LoVo (cell line): ENCODE measurements around the gene DFFA.
"Not testable (repeated sequence)": the region's sequence is repeated elsewhere in the genome, so short reads cannot be mapped to it uniquely, and the experiment has no call there.

Experiments
- DNase-seq: peaks from one replicate; pipeline ENCODE4 v3.0.0-alpha.2; 2016; ENCODE audit warnings: low spot score

The DFFA gene

DNA sequence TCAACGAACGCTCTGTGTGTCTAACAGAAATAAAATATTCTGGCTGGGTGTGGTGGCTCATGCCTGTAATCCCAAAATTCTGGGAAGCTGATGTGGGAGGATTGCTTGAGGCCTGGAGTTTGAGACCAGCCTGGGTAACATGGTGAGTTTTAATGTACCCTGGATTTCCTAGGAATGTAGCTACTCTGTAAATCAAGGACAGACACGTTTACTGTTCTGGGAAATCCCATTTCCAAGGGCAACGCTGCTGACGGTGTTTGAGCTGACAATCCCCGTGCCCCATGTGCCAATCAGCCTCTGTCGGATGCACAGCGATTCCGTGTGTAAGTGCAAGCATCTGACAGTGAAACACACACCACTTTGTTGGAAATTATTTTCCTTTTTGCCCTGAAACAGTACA lies 14.5 kb downstream of the DFFA start:
- no peak for DNase-seq

DNA sequence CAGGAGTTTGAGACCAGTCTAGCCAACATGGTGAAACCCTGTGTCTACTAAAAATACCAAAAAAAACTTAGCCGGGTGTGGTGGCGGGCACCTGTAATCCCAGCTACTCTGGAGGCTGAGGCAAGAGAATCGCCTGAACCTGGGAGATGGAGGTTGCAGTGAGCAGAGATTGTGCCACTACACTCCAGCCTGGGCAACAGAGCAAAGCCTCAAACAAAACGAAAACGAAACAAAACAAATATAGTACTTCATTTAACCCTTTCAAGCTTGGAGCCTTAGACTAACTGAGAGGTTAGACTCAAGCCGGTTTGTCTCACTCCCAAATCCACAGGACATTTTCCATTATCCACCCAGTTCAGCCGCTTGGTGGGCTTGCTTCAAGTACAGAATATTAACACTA lies 14.9 kb downstream of the DFFA start:
- DNase-seq: not testable (repeated sequence)

DNA sequence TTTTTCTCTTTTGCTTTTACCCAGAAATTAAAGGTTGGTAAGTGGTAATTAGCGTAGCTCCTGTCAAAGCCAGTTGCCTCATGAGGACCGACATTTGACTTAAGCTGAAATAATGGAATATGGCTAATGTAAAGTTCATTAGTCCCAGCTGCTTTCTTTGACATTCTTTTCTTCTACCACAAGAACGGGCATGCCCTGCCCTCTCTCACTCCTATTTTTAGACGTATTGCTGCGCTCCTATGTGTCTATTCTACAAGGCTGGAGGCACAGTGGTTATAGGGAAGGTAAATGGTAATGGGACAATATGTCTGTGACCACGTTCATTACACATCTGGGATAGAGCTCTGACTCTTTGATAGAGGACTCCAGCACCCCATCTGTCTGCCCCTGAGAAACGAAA lies 15.7 kb downstream of the DFFA start:
- no peak for DNase-seq

DNA sequence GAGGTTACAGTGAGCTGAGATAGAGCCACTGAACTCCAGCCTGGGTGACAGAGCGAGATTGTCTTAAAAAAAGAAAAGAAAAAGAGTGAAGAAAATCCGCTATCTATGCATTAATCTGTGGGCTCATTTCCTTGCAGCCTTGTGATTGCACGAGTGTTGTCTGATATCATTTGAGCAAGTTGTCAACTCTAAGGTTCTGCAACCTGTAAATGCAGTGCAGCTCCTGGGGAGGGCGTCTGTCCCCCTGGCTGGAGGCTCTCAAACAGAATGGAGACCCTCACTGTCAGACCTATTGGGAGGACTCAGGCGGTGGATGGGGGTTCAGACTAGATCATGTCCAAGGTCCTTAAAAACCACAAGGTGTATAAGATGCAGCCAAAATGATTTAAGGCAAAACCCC lies 16.3 kb downstream of the DFFA start:
- DNase-seq: no peak

DNA sequence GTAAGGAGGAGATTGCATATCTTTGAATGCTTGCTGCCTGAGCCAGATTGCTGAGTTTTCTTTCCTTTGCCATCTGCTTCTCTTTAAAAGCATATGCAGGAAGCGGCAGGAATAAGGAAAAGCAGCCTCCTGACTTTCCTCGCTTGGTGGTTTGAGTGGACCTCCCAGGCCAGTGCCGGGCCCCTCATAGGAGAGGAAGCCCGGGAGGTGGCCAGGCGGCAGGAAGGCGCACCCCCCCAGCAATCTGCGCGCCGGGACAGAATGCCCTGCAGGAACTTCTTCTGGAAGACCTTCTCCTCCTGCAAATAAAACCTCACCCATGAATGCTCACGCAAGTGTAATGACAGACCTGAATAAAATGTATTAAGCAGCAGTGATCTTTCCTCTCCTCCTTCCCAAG lies 21.0 kb downstream of the DFFA start:
- DNase-seq: no peak

DNA sequence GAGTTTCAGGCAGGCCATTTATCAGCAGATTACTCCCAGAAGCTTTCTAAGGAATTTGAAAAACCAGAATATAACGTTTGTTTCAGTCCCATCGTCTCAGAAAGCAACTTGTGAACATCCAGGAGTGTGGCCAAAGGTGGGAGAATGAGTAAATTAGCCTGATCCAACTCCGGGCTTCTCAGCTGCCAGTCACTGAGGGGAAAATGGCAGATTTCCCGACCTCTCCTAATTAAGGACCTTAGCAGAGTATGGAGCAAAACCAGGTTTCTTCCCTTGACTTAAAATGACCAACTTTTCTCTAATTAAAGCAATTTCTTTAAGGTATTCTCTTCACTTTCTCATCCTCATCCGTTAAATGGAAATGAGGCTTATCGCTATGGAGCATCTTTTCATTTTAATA lies 21.5 kb downstream of the DFFA start:
- no peak for DNase-seq

DNA sequence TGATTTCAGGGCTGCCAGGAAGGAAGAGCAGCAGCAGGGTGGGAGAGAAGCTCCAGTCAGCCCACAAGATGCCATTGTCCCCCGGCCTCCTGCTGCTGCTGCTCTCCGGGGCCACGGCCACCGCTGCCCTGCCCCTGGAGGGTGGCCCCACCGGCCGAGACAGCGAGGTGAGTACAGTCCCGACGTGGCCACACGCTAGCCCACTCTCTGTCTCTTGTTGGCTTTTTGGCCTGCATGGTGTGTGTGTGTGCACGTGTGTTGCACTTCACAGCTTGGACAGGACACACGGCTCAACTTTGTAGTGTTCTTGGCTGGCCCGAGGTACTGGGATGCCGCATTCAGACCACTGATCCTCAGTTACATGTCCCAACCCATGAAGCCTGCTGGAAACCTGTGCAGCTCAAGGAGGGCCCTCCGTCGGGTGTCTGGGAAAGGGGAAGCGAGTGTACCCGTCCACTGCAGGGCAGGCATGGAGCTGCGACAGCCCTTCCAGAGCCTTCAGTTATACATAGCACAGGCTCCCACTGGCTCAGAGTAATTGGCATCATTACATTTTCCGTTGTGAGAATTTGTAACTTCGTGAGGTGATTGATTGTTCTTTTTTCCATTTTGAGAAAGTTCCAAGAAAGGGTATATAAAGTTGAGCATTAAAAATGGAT lies 22.0 kb downstream of the DFFA start:
- no peak for DNase-seq

DNA sequence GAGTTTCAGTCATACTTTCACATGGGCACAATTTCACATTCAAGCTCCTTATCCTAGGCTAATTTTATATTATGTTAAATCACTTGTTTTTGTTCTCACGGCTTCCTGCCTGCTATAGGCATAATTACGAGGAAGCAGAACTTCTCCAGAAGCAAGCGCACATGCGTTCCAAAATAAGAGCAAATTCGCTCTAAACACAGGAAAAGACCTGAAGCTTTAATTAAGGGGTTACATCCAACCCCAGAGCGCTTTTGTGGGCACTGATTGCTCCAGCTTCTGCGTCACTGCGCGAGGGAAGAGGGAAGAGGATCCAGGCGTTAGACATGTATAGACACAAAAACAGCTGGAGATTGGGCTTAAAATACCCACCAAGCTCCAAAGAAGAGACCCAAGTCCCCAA lies 22.6 kb downstream of the DFFA start, which contains the start of gene CORT:
Gene CORT, plus strand, starts transcription at position 281 of the 400 bp plus-strand sequence. CDS start 193 bp downstream, outside the sequence.
- DNase-seq: no peak

DNA sequence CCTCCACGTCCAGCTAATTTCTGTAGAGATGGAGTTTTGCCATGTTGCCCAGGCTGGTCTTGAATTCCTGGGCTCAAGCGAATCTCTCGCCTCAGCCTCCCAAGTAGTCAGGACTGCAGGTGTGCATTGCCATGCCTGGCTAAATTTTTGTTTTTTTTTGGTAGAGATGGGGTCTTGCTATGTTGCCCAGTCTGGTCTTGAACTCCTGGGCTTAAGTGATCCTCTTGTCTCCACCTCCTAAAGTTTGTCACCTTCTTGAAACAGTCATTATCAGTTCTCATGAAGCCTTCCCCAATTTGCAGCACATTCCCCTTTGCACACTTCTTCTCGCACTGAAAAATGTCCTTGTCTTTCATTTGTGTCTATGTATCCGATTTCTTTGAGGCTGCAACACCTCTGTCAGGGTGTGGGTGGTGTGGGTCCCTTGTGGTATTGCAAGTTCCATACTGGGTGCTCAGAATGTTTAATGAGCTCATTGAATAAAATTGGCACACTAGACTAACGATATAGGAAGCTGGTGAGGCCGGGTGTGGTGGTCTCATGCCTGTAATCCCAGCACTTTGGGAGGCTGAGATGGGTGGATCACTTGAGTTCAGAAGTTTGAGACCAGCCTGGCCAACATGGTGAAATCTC lies 25.4 kb downstream of the DFFA start:
- DNase-seq: no peak

DNA sequence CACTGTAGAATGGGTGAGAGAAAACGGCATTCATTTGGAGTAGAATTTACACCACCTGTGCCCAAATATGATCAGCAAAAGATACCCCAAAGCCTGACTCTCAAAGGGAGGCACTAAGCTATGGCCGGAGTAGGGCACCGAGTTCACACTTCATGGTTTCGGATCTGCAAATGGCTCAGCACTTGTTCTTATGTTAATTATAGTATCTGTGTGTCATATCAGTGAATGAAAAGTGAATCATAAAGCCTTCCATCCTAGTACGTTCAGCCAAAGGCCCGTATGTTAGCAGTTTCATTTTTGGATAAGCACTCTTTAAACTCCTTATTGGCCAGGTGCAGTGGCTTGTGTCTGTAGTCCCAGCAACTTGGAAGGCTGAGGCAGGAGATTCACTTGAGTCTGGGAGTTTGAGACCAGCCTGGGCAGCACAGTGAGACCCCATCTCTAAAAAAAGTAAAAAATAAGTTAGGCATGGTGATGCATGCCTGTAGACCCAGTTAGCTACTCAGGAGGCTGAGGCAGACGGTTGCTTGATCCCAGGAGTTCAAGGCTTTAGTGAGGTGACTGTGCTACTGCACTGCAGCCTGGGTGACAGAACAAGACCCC lies 27.4 kb downstream of the DFFA start:
- no peak for DNase-seq

DNA sequence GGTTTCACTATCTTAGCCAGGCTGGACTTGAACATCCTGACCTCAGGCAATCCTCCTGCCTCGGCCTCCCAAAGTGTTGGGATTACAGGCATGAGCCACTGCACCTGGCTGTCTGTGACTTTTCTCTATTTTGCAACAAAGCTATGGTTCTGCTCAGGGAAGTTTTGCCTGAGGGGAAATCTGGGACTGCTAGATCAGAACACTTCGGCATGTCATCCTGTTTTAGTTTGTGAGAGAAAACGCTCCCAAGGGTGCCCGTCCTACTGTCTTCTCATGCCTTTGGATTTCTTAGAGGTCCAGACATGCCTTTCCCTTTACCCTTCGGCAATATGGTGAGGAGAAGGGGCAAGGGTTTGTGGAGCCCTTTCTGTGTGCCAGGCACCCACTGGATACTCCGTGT lies 28.1 kb downstream of the DFFA start:
- DNase-seq: no peak

DNA sequence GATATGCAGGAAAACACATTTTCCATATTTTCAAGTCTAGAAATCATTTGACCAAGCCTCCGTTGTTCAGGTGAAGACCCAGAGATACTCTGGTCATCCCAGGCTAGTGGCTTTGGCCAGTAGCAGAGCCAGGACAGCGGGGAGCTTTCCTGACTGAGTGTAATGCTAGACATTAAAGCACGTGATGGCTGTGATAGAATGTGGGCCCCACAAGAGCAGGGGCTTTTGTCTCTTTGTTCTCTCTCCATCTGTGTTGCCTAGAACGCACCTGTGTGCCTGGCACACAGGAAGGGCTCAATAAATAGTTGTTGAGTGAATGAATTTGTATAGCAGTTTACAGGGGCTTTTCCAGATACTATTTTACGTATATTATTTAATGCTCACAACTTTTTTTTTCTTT lies 31.5 kb downstream of the DFFA start:
- DNase-seq: no peak

DNA sequence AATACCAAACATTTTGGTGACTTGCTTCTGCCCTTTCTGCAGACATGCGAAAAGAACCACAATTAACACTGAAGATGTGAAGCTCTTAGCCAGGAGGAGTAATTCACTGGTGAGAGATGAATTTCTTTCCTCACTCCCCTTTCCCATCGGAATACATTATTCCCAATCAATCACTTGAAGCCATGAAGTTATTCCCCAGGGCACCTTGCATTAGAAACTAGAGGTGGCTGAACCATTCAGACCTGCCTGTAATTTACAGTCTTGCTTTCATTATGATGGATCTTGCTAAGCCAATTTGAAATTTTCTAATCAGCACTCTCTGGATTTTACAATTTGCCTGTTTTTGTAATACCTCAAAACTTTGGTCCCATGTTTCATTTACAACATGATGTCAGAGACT lies 32.0 kb downstream of the DFFA start:
- DNase-seq: no peak

DNA sequence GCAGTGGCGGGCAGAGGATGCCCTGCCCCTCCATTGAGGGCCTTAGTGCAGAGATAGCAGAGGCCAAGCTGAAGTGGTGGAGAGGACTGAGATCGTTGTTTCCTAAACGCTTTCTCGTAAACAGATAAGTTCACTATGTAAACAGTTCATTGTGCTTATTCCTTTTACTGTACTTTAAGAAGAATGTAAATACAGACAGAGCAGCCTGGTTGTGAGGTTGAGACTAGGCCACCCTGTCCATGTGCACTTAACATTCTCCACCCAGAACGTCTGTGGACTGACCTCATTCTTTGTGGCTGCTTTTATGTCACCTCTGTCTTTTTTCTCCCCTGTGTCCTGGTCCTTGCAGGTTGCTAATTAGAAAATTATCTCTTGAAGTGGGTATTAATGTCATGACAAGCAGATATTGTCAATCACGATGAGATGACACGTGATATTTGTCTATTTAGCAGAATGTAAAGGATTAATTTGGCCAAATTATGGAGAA lies 33.6 kb downstream of the DFFA start:
- no peak for DNase-seq

DNA sequence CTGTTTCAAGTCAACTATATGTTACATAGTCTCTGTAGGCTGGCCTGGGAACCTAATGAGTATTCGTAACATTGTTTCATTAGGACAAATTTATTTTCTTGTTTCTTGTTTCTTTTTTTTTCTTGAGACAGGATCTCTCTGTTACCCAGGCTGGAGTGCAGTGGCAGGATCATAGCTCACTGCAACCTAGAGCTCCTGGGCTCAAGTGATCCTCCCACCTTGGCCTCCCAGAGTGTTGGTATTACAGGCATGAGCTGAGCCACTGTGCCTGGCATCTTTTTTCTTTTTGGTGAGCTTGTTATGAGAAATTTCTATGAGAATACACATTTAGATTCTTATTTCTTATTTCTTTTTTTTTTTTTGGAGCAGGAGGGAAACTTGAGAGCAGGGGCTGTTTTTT lies 35.3 kb downstream of the DFFA start:
- no peak for DNase-seq

DNA sequence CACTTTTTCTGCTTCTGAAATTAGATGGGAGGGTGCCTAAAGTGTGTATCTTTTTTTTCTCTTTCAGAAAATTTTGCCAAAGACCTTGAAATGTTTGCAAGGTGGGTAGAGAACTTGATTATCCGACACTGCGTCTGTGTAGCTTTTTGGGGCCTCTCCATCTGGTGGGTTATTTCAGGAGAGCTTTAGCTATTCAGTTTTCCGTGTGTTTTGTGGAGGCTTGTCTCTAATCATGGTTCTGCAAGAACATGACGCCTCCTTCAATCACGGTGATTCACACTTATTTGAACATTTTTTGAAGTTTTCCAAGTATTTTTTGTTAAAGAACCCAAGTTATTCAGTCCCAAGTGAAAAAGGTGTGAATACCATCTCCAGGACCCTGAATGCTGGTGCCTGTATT lies 37.7 kb downstream of the DFFA start:
- no peak for DNase-seq

DNA sequence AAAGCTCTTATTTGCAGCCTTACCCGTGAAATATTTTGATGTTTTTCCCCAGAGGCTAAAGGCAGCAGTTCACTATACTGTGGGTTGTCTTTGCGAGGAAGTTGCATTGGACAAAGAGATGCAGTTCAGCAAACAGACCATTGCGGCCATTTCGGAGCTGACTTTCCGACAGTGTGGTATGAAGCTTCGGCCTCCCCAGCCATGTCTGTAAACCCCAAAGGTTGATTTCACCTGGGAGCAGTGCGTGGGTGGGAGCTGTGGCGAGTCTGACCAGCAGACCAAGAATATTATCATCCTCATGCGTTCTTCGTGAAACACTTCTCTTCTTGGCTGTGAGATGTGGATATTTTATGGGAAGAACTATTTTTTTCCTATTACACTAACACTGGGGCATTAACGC lies 38.5 kb downstream of the DFFA start:
- DNase-seq: no peak

DNA sequence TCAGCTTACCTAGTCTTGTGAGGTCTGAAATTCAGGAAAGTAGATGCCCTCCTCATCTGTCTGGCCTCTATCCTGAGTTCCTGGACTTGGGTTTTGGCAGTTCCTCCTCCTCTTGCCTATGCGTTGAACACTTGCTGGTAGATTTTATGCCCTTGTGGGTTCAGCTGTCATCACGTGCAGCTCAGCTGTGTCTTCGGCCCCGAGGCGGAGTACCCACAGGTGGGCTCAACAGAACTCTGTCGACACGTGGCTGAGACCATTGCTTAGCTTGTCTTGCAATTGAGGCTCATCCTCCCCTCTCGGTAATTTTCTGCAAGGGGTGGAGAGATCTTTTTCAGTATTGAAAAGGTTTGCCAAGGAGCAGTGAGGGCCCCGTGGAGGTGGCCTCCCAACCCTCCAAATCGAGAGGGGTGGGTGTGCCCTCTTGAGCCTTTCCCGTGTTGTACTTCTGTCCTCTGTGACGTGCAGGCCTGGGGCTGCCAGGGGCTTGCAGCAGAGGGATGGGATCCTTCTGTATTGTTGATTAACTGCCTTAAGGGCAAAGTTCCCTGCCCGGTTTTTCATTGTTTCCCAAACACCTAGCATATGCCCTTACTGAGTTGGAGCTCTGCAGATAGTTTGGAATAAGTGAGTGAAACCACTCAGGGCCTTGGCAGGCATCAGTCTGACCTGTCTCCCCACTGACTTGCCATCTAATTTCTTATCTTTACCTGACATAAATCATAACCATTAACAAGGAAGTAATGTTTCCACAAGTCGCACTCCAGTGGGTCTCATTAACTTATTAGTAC lies 39.2 kb downstream of the DFFA start:
- DNase-seq: no peak

DNA sequence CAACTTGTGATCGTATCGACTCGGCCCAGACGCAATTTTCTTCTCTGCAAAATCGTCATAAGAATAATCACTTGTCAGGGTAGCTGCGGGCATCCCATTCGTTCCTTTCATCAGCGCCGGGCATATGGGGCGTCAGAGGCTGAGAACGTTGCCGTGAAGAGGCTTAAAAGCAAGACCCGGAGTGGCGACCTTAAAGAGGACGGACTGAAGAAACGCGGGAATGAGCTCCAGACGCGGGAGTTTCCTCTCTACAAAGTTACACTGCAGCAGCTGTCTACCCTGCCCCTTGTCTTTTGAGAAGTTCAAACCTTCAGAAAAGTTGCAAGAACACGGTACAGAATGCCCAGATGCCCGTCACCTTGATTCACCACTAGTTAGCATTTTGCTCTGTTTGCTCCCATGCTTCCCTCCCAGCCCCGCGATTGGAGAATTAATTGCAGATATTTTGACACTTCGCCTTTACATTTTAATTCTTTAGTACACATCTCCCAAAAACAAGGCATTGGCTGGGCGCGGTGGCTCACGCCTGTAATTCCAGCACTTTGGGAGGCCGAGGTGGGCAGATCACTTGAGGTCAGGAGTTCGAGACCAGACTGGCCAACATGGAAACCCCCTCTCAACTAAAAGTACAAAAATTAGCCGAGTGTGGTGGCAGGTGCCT lies 41.1 kb downstream of the DFFA start:
- peak; percentile 2 for DNase-seq

DNA sequence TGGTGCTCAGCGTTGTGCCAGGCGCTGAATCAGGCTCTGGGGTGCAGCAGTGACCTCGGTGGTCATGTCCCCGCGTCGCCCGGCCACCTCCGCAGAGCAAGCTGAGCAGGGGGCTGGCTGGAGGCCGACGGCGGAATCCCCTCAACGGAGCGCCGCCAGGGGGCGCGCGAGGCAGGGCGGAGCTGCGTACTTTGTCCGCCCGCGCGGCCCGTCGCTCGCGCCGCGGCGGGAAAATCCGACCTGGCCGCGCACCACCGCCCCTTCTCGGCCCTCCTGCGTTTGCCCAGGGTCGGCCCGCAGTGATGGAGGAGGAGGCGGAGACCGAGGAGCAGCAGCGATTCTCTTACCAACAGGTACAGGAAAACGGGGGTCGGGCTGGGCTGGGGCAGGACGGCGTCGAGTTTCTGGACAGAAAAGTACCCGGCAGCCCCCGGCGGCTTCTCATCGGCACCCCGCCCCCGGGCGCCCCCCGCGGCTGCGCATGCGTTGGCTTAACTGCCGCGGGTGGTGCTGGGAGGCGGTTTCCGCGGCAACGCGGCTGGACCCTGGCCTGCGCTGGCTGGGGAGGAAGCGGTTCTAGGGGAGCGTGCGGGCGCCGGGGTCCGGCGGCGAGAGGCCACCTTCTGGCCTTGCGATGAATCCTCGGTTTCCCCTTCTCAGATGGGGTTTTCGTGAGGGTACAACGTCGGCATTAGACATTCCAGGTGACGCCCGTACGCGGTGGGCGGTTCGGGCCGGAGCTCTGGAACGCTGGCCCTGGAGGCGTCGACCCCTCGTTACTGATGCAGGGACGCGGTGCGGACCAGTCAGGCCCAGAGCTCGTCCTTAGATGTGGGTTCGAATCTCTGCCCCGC lies 41.9 kb downstream of the DFFA start, which contains the start of gene CENPS:
Gene CENPS, plus strand, starts transcription at position 218 of the 854 bp plus-strand sequence. Its CDS starts 85 bp downstream, at position 303.
- DNase-seq: peak; percentile 92

DNA sequence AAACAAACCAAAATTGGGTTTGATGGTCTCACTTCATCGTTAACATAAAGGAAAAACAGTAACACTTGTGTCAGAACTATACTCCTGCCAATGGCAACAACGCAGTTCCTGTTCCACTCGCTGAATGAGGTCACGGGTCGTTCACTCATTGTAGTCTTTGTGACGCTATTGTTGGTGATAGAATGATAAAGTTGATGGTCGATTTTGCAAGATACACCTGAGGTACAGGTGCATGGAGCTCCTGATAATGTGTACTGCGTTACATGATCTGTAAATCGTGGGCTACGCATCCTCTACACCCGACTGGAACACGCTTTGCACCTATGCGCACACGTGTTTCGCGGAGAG lies 42.5 kb downstream of the DFFA start:
- DNase-seq: no peak
